Stimulated activated CD8-positive, alpha-beta memory T cell treated with anti-CD3 and anti-CD28 coated beads, Interleukin-7, amount 100 ng/mL, for 24 hours (primary cell): ENCODE data around the gene FBXW7.

ENCODE experiments used
- DNase-seq: peaks from one replicate; pipeline ENCODE4 v3.0.0-alpha.2; 2020; ENCODE audit warnings: low read depth

Gene FBXW7

DNA sequence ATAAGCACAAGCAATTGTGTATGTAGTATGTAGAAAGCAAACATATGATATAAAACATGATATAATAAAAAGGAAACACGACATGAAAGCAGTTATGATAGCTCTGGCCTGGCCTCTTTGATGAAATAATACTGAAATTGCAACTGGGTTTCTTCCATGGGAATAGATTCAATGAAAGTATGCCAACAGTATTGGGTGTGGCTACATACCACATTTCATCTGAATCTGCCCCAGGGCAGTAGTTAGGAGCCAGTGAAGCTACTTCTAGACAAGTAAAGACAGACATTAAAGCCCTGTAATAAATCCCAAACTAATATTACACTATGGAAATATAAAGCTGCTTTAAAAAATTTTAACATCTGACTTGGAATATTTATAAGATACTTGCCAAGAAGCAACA is 207.3 kb downstream of the FBXW7 start:
- no peak for DNase-seq

DNA sequence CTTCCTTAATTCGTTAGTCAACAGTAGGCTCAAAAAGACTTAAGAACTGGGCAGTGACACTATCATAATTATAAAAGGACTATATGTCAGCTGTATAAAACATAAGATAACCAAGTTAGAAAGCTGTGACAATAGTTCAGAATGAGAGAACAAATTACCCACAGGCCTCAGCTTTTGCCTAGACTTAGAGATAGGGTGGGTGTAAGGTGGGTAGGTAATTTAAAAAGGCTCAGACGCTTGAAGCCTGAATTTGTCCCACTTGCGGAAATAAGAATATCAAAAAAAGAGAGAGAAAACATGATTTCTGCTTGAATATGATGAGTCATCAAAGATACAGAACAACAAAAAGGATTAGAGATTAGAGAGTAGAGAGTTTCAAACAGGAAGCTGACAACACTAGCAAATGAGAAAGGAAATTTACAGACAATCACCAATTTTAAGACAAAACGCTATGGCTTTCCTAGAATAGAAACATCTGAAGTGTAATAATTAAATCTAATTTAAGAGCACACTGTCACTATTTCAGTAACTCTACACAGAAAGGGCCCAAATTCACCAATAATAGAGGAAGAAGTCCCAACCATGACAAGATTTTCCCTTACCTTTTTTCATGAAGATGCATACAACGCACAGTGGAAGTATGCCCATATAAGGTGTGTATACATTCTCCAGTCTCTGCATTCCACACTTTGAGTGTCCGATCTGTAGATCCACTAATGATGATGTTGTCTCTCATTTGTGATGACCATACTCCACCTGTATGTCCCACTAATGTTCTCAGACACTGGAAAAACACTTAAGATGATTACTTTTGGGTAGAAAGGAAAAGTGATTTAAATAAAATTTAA is 208.1 kb downstream of the FBXW7 start:
- DNase-seq: no peak

GRCh38 chr4:152325831-152326230 is 210.1 kb downstream of the FBXW7 start:
- DNase-seq: no peak

DNA sequence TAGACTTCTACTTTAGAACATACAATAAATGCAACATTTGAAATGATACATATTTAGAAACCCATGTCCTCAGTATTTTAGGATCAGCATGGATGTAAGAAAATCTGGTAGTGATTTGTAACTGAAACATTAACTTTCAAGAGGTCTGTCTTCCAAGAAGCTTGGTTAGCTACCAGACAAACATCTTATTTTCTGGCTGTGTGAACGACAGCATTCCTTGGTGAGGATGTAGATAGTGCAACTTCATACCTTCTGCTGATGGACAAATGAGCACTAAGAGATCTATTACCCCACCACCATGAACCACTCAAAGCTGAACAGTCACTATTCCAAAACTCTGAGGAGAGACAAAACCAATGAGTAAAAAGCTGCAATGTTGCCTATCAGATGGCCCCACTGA is 212.7 kb downstream of the FBXW7 start:
- no peak for DNase-seq

DNA sequence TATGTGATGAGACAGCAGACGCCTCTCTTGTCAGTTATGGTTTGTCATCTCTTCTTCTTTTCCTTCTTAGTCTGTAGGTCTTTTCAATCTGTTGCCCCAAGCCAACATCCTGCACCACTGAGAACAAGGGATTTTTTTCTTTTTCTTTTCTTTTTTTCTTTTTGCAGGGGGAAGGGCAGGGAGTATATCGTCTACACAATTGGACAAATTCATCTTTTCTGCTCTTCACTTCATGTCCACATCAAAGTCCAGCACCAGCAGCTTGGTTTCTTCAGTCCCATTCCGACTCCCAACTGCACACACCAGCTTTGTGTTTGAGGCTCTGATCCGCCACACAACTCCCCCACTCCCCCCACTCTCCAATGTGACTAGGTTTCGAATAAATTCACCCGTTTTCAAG is 213.2 kb downstream of the FBXW7 start:
- DNase-seq: no peak

DNA sequence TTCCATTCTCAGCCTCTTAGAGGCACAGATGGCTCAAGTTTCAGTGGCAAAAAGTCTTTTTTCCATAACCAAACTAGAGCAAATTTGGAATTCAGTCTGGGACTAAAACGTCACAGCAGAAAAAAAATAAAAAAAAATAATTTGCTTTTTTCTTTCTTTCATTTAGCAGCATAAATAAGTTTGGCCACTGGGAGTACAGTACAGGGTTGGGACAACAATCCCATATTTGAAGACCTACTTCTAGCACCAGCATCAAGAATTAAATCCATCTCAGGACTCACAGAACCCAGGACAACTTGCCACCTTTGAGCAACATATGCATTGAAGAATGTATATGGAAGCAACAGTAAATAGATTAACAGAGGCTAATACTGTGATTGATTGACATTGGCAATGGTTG is 214.0 kb downstream of the FBXW7 start:
- no peak for DNase-seq

GRCh38 chr4:152321398-152321797 is 214.5 kb downstream of the FBXW7 start:
- no peak for DNase-seq

DNA sequence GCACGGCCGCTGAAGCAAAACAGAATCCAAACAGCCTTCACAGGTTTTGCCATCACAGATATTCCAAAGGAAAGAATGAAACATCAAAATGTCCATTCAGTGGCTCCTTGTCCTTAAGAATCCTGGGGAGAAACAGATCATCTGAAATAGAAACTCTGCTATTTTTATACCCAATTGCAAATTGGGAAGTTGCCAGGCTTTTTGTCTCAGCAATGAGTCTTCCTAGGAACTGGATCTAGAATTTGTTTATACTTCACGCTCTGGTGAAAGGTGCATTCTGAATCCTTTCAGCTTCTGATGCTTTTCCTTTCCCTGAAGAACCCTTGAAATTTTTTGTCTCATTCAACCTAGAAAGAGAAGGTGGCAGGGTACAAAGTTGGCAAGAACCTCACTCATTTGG is 218.9 kb downstream of the FBXW7 start:
- no peak for DNase-seq

DNA sequence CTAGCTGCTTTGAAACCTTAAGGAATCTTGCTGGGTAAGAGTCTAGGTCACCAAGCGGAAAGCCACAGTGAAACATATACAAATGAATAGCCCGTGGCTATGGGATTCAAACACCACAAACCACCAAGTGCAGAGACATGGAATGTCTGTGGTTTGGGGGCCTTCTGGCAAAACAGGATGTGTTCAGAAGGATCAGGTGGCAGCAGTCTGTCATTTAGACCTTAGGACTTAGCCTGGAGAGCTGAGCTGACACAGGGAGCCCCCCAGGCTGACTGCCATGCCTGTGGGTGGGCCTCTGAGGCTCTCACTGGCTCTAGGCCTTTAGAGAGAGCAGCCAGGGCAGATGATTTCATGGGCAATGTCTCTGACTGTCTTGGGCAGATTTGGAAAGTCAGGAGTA is 225.6 kb downstream of the FBXW7 start:
- DNase-seq: no peak

DNA sequence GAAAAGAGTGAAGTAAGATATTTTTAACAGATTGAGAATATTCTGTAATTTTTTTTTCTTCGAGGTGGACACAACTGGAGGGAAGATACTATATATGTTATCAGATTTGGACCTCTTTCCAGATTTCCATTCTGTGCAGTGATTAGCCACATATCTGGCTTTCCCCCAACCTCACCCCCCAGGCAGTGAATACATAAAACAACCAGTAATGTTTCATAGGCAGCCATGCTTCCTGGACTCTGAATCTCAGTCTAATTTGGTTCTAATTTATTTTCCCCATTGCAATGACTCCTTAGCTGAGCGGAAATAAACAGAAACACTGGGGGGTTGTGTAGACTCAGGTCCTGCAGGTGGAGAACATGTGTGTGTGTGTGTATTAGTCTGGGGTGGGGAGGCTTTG is 226.5 kb downstream of the FBXW7 start:
- no peak for DNase-seq

- no peak for DNase-seq
Measured at GRCh38 chr4:152308951-152309350, 226.9 kb downstream of the FBXW7 start.

GRCh38 chr4:152307669-152308068 is 228.2 kb downstream of the FBXW7 start:
- no peak for DNase-seq

- no peak for DNase-seq
Measured at GRCh38 chr4:152306541-152306940, 229.4 kb downstream of the FBXW7 start.

DNA sequence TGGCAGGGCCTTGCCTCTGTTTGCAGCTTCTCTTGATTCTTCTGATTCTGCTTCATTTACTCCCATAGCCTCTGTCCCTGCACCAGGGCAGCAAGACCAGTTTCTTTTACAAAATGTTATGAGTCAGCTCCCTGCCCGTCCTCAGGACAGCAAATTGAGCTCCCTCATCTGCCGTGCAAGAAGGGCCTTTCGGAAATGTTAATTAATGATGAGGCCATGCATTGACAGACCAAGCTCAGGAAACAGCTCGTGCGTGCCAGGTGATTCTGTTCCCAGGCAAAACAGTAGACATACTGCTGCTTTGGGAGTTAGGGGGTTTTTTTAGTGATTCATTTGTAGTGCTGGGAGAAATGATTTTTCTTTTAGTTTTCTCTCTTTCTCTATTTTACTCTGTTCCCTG is 231.7 kb downstream of the FBXW7 start:
- DNase-seq: no peak

DNA sequence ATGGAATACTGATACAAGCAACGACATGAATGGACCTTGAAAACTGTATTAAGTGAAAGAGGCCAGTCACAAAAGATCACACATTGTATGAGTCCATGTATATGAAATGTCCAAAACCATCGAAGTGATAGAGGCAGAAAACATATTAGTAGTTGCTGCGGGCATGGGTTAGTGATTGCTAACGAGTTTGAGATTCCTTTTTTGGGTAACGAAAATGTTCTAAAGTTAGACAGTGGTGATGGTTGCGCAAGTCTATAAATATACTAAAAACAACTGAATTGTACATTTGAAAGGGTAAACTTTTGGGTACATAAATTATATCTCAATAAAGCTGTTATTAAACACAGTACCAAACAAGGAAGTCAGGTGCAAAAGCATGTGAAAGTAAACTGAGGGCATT is 234.5 kb downstream of the FBXW7 start:
- no peak for DNase-seq

GRCh38 chr4:152299553-152299952 is 236.3 kb downstream of the FBXW7 start:
- DNase-seq: no peak

DNA sequence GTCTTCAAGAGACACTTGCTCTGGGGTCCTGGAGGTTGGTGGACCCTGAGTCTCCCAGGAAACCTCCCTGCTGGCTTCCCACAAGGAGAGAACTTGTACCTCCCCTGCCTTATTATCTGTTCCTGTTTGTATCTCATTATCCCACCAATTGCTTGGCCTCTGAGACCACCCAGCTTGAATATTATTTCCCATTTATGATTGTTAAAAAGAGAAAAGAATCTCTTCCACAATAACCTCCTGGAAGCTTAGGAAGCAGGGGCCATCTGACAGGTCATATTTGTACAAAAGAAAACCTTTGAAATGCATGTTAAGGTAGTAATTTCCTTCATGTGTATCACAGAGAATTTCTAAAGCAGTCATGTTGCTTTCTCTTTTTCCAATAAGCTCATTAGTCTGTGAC is 239.5 kb downstream of the FBXW7 start:
- DNase-seq: no peak

DNA sequence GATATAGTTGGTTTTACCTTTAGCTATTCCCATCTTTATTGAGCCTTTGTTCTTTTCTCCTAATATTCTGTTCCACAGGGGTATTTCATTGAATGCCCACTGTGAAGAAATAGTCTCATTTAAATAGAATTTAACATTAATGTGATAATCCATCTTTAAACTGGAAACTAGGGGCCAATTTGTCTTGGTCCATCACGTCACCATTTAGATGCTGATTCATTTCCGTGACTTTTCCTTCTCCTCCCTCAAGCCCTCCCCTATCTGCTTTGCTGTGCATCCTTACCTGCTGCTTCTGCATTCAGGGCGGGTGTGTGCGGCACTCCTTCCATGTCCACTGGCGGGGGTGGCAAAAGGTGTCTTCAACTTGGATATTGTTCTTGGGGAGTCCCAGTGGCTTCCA is 241.1 kb downstream of the FBXW7 start:
- DNase-seq: no peak

- no peak for DNase-seq
Measured at GRCh38 chr4:152294331-152294730, 241.6 kb downstream of the FBXW7 start.

DNA sequence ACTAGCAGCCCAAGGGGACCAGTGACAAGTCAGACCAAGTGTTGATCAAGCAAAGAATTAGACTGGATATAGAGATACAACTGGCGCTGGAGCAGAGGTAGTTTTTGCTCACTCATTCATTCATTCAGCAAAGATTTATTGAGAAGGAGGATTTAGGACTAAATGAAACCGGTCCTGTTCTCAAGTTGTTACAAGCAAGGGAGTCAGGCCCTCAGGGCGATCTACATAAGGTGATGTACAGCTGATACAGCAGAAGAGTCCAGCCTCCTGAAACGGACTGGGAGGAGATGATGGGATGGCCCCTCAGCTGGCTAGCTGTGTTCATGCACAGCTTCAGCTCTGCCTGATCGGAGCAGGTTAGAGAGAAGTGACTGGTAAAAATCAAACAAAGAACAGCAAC is 242.4 kb downstream of the FBXW7 start:
- DNase-seq: no peak

GRCh38 chr4:152290366-152290921 is 245.4 kb downstream of the FBXW7 start:
- DNase-seq: no peak

GRCh38 chr4:152289941-152290340 is 246.0 kb downstream of the FBXW7 start:
- DNase-seq: no peak

DNA sequence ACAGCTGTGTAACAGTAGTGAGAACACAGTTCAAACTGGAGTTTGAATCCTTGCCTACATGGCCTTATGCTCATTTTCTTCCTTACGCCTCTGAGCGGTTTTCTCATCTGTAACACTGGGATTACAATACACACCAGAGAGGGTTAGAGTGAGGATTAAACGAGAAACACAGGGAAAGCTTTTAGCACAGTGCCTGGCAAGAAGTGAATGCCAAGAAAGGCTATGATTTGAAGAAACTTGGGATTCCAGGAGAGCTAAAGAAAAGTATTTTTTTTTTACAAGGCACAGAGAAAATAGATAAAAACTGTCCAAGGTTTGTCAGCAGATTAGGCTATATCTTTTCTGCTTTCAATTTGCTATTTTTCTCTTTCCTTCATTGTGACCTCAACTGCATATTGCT is 246.4 kb downstream of the FBXW7 start:
- no peak for DNase-seq
